HepG2 (cell line): ENCODE data around the gene FAAP100. TPM values are rescaled to one million over a fixed set of nuclear protein-coding genes. Genes with fewer than 3 reads are reported as not detected.
A peak's percentile ranks its signal among the peaks of the same experiment; 100 is the strongest.

Experiments
- ARID5B ChIP-seq: IDR thresholded peaks from 2 replicates; pipeline ENCODE4 v1.4.0; 2020; ENCODE audit warnings: mild to moderate bottlenecking, missing genetic modification reagents
- EED ChIP-seq: sonication (generic); formaldehyde crosslinking; IDR thresholded peaks from 2 replicates; pipeline ENCODE4 v1.5.0; 2020; ENCODE audit warnings: mild to moderate bottlenecking, missing genetic modification reagents
- HCFC1 ChIP-seq: fragments of 150-350 bp; IDR thresholded peaks from 2 replicates; pipeline ENCODE4 v1.6.1; 2014; ENCODE audit warnings: low read depth, low read length
- MXI1 ChIP-seq: IDR thresholded peaks from 3 replicates; pipeline ENCODE4 v1.6.1; 2012; ENCODE audit warnings: low read depth, low read length, inconsistent platforms, borderline replicate concordance
- PHF20 ChIP-seq: sonication (generic); formaldehyde crosslinking; IDR thresholded peaks from 2 replicates; pipeline ENCODE4 v1.5.0; 2020; ENCODE audit warnings: mild to moderate bottlenecking, missing genetic modification reagents
- RXRB ChIP-seq: IDR thresholded peaks from 2 replicates; pipeline ENCODE4 v1.6.1; 2016; ENCODE audit warnings: borderline replicate concordance, missing genetic modification reagents, missing compliant biosample characterization
- SSRP1 ChIP-seq: IDR thresholded peaks from 2 replicates; pipeline ENCODE4 v1.6.1; 2016; ENCODE audit warnings: control low read depth
- TGIF2 ChIP-seq: IDR thresholded peaks from 2 replicates; pipeline ENCODE4 v1.6.1; 2016; ENCODE audit warnings: control low read depth, missing compliant biosample characterization
- ZFX ChIP-seq: sonication (generic); formaldehyde crosslinking; IDR thresholded peaks from 2 replicates; pipeline ENCODE4 v1.4.0; 2020; ENCODE audit warnings: mild to moderate bottlenecking, low read depth, missing genetic modification reagents, moderate library complexity
- ZGPAT ChIP-seq: IDR thresholded peaks from 2 replicates; pipeline ENCODE4 v1.6.1; 2016; ENCODE audit warnings: mild to moderate bottlenecking
- ZKSCAN8 ChIP-seq: IDR thresholded peaks from 2 replicates; pipeline ENCODE4 v1.6.1; 2016; ENCODE audit warnings: borderline replicate concordance, missing genetic modification reagents, missing compliant biosample characterization
- ZMYM4 ChIP-seq: sonication (generic); formaldehyde crosslinking; IDR thresholded peaks from 2 replicates; pipeline ENCODE4 v1.8.1; 2023; ENCODE audit warnings: mild to moderate bottlenecking, missing genetic modification reagents
- ZNF407 ChIP-seq: sonication (generic); formaldehyde crosslinking; IDR thresholded peaks from one replicate; pipeline ENCODE4 v1.5.1; 2020; ENCODE audit warnings: mild to moderate bottlenecking, missing genetic modification reagents; ENCODE audit errors: not compliant biosample characterization
- ZNF878 ChIP-seq: sonication (generic); formaldehyde crosslinking; IDR thresholded peaks from 2 replicates; pipeline ENCODE4 v1.8.1; 2023; ENCODE audit warnings: mild to moderate bottlenecking, missing genetic modification reagents, moderate library complexity
- ZNF879 ChIP-seq: sonication (generic); formaldehyde crosslinking; IDR thresholded peaks from 2 replicates; pipeline ENCODE4 v1.8.1; 2023; ENCODE audit warnings: missing genetic modification reagents
- polyA plus RNA-seq, 8 experiments: library from polyadenylated mRNA; depleted of rRNA in 3 of 8; stranded (reverse) in 7 of 8; unstranded in 1 of 8; fragments of >200 nt; fragmentation: Illumina TruSeq in 4 of 8; extraction: Trizol in 4 of 8; gene quantifications; 2 replicates each; pipeline versions ENCODE4 v1.2.1 to v1.2.3, GENCODE V29; 2011 to 2016; ENCODE audit warnings: low read depth in 4 of 8, missing spikeins in 1 of 8, mixed read lengths in 1 of 8; ENCODE audit not compliant: insufficient read depth in 1 of 8
- total RNA-seq, 5 experiments: library from RNA; depleted of rRNA; stranded (reverse); fragments of >200 nt; fragmentation: Illumina TruSeq; extraction: Trizol; gene quantifications; 2 replicates each; pipeline ENCODE4 v1.2.3, GENCODE V29; 2016; ENCODE audit warnings: low read depth in 1 of 5

FAAP100 gene
- total and polyA plus RNA-seq, 2 of the 13 experiments (the other 11 are each of a cell fraction or from before 2014, with no cell fraction given), result 7.6 to 20.8 TPM

GRCh38 chr17:81549031-81549557 lies 3.1 kb downstream of the FAAP100 start (continued):
- TF ChIP-seq ARID5B (CRISPR knock-in tag), result no peak
- TF ChIP-seq ZKSCAN8, result no peak
- TF ChIP-seq RXRB, result no peak
- TF ChIP-seq ZMYM4 (CRISPR knock-in tag), result no peak
- 0 out of 2 replicates have a peak, but pooled peaks have one; percentile 28 for TF ChIP-seq EED (CRISPR knock-in tag)
- no peak for TF ChIP-seq ZGPAT (CRISPR knock-in tag)
- 0 out of 2 replicates have a peak, but pooled peaks have one; percentile 30 for TF ChIP-seq ZFX (CRISPR knock-in tag)
- no peak for TF ChIP-seq SSRP1
- peak; percentile 64; the same call in 1 of the 3 replicates for TF ChIP-seq MXI1
- TF ChIP-seq TGIF2 (CRISPR knock-in tag), result peak; percentile 44; the same call in 1 of the 2 replicates
- no peak for TF ChIP-seq ZNF878 (CRISPR knock-in tag)
- TF ChIP-seq PHF20, result no peak
- no peak for TF ChIP-seq ZNF879 (CRISPR knock-in tag)
- TF ChIP-seq HCFC1, result no peak
- TF ChIP-seq ZNF407 (CRISPR knock-in tag), result no peak
